GM19438 (cell line): ENCODE results near the gene LRMDA.
"Not testable (repeated sequence)": the region's sequence is repeated elsewhere in the genome, so short reads cannot be mapped to it uniquely, and the experiment has no call there.

Experiments used
- ATAC-seq: cut with Tn5 transposase; IDR thresholded peaks from one replicate; pipeline ENCODE4 v1.9.1; 2021; ENCODE audit warnings: low read depth; ENCODE audit not compliant: unreplicated experiment

The LRMDA gene

DNA sequence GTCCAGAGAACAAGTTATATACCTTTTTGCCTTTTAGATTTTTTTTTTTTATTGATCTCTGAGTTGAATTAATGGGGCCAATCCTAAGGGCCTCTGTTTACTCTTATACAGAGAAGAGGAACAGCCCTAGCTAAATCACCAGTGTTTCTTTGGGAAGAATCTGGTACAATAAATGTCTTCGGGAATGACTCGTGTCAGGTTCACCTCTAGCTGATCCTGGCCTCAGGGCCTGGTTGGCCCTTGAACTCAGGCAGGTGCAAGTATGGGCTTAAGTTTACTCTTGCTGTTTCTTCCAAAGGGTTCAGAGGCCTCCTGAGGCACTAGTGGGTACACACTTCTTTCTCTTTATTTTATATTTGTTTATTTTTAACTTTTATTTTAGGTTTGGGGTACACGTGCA, 71.0 kb downstream of the LRMDA start:
- no peak for ATAC-seq

DNA sequence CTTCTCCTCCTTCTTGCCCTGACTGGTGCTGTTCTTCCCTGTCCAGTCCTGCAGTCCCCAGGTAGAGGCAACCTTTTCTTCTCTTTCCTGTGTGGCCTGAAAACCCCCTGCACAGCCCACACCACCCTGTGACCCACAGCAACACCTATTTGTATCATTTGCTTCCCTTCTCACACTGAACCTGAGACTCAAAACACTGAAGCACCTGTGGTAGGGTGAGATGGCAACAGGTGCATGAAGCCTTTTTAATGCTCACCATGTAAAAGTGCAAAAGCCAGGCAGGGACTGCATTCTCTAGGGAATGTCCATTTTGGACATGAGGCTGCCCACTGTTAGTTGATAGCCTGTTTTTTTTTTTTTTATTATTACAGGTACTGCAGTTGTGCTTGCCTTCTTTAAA, 71.4 kb downstream of the LRMDA start:
- no peak for ATAC-seq

DNA sequence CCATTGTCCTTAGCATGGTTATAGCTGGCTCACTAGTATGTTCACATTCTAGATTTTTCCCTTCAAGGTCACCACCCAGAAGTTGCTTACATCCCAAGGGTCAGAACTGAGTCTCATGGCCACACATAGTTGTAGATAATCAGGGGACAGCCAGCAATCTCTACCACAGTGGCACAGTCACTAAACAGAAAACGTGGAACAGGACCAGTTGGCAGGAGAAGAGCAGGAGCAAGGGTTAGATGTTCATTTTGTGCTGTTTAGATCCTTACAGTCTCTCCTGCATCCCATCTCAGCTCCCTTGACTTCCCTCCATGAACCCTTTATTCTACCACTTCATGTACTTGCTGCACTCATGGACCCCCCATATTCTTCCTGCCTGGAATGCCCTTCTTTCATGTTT, 73.9 kb downstream of the LRMDA start:
- ATAC-seq, result no peak

DNA sequence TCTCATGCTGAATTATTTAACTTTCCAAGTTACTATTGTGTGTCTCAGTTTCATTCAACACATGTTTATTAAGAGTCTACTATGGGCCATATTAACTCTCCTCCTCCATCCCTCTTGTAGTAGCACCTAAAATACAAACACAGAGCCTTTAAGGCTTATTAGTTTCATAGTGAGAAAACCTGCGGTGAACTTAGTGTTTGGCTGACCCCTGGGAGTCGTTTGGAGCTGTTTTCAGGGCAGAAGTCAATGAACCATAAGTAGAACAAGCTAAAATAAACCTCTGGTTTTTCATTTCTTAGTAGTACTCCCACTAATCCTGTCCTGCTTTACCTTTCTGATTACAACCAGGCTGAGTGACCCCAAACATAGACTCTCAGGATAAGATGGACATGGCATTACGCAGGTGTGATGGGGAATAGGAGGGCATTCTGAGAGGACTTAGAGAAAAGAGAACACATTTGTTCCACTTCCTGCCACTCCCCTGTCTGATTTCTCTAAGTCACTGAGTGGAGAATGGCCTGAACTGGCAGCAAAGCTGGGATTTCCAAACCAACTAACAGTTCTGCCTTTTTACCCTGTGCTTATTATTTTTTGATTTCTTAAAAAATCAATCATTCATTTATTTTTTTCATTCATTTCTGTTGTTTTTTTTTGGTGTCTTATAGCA, 74.5 kb downstream of the LRMDA start:
- peak; percentile 66 for ATAC-seq

DNA sequence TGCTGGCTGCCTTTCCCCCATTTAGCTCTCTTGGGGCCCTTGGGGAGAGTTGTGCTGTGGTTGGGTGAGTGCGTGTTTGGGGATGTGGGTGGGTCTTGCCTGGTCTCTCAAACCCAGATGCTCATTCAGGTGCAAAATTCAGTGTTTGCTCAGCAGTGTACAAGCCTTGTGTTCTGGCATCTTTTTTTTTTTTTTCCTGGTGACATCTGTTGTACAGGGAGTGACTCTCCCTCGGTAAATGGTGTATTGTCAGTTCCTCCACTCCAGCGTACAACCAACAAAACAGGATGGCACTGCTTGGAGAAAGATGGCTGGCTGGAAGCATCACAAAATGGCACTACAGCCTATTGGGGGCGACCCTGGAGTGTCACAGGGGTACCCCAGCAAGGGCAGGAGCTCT, 75.5 kb downstream of the LRMDA start:
- no peak for ATAC-seq

DNA sequence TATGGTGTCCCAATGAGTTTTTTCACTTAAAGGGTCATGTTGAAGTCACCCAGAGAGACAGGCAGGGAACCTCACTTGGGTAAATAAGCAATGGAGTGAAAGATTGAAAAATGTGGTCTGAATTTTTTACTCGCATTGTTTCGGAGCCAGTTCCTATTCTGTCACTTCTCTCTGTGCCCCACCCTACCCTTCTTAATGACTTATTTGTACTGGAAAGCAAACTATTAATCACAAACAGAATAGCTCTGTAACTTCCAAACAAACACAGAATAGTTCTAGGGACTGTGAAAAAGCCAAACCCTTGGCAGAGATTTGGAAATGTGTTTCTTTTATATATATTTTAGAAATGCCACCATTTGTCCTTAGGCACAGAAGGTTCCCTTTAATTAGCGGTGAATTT, 76.0 kb downstream of the LRMDA start:
- no peak for ATAC-seq

DNA sequence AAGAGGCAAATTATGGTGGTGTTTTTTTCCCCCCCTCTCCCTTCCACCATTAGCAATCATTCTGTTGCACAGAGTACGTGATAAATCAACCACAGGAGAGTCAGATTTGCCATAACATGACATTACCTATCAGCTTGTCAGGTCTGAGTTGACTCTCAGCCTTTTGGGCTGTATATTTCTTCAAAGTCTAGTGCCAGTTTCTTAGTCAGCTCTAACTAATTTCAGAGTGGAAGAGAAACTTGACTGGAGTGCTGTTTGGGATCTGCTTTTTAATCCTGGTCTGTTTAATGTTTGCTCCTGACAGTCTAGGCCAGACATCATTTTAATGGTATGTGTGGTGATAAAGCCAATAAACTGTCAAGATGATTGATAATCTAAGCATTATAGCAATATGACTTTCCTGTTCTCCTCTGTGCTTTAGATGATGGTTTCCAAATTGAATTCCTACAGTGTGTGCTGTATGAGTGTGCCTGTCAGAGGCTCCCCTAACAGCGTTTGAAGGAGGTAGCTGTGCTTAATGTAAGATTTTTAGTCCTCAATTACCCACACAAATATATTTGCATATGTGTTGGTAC, 76.9 kb downstream of the LRMDA start:
- no peak for ATAC-seq

DNA sequence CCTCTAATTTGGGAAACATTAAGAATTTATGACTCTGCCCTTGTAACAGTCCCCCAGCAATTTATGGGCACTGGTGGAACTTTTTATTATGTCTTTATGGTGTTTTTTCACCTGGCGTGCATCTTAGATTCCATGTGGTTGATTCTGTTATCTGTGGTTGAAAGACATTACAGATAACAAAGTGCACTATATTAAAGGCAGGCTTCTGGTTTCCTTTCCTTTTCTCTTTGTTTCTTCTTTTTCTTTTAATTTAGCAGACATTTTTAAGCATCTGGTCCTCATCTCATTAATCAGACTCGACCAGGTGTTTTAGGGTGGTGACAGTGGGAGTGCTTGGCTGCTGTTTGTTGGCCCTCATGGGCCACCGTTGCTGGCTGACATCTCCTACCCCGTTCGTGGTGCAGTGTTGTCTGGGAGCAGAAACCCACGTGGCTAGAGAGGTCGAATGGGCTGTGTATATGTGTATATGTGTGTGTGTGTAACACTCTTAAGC, 77.4 kb downstream of the LRMDA start:
- ATAC-seq, result no peak

DNA sequence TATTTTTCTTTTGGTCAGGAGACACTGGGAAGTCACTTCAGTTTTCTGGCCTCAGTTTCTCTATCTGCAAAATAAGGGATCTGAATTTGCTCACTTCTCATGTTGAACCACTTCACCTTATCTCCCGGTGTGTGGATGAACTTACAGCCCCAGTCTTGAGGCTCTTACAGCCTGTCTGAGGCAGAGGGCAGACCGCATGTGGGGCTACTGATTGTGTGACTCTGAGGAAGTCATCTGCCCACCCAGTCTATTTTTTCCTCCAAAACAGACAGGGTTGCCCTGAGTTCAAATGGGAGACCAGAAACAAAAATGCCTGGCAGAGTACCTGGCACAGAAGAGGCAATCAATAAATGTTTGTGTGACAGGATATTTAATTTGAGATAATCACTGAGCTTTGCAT, 78.3 kb downstream of the LRMDA start:
- ATAC-seq, result no peak

DNA sequence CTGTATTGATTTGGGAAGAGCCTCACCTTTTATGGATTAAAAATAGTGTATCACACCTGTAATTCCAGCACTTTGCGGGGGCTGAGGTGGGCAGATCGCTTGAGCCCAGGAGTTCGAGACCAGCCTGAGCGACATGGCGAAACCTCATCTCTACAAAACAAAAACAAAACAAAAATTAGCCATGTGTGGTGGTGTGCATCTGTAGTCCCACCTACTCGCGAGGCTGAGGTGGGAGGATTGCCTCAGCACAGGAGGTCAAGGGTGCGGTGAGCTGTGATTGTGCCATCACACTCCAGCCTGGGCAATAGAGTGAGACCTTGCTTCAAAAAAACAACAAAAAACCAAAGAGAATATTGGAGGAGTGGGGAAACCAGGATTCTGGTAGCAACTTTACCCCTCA, 79.6 kb downstream of the LRMDA start:
- ATAC-seq, result no peak

DNA sequence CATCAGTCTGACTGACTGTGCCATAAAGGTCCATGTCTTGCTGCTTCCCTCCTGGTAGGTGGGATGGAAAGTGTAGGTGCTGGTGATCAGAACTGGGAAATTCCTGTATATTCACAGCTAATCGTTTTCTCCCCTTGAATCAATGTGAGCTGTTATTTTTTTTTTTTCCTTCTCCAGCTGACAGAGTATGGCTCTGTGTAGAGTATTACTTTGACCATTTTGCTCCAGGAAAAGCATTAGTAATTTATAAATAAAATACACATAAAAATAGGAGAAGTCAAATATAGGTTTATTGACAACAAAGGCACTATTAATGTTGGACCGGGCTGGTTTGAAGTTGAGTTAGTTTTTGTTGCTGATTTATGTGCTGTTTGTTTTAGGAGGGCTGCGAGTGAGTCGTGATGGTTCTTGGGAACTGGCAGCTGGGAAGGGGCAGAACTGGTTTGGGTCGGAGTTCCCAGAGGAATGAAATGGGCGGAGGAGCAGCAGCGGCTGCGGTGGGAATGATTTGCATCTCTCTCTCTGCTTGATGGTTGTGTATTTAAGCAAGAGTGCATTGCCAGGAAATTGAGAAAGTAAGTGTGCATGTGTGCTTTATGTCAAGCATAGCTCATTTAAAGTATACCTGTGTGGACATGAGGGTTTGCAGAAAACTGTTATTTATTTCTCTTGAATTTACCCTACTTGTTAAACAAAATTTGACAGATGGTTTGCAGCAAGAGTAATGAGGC, 80.9 kb downstream of the LRMDA start:
- no peak for ATAC-seq

DNA sequence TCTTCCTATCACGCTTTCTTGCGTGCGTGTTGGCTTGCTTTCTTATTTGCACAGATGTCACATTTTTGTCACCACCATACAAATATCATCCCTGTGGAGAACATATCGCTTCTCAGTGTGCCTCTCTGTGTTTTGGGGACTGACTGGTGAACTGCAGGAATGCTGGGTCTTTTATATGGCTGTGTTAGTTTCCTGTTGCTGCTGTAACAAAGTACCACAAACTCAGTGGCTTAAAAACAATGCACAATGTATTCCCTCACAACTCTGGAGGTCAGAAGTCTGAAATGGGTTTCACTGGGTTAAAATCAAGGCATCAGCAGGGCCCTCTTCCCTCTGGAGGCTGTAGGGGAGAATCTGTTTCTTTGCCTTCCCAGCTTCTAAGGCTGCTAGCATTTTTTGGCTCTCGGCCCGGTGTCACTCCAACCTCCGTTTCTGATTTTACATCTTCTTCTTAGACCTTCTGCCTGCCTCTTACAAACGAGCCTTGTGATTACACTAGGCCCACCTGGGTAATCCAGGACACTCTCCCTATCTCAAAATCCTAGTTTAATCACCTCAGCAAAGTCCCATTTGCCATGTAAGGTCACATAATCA, 82.0 kb downstream of the LRMDA start:
- no peak for ATAC-seq

DNA sequence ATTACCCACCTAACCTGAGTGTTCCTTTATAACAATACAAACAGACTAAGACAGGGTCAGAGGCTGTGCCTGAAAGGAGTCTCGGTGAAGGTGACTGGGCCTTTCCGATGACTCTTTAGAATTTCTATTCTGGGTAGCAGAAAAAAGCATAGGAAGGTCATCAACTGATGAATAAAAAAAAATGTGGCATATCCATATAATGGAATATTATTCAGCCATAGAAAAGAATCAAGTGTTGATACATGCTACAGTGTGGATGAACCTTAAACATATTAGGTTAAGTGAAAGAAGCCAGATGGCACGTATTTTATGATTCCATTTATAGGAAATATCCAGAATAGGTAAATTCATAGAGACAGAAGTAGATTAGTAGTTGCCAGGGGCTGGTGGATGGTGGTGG, 83.4 kb downstream of the LRMDA start:
- no peak for ATAC-seq

DNA sequence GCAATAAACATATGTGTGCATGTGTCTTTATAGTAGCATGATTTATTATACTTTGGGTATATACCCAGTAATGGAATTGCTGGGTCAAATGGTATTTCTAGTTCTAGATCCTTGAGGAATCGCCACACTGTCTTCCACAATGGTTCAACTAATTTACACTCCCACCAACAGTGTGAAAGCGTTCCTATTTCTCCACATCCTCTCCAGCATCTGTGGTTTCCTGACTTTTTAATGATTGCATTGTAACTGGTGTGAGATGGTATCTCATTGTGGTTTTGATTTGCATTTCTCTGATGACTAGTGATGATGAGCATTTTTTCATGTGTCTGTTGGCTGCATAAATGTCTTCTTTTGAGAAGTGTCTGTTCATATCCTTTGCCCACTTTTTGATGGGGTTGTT, 84.7 kb downstream of the LRMDA start:
- not testable (repeated sequence) for ATAC-seq

DNA sequence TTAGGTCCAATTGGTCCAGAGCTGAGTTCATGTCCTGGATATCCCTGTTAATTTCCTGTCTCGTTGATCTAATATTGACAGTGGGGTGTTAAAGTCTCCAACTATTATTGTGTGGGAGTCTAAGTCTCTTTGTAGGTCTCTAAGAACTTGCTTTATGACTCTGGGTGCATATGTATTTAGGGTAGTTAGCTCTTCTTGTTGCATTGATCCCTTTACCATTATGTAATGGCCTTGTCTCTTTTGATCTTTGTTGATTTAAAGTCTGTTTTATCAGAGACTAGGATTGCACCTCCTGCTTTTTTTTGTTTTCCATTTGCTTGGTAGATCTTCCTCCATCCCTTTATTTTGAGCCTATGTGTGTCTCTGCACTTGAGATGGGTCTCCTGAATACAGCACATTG, 87.8 kb downstream of the LRMDA start:
- ATAC-seq, result not testable (repeated sequence)

DNA sequence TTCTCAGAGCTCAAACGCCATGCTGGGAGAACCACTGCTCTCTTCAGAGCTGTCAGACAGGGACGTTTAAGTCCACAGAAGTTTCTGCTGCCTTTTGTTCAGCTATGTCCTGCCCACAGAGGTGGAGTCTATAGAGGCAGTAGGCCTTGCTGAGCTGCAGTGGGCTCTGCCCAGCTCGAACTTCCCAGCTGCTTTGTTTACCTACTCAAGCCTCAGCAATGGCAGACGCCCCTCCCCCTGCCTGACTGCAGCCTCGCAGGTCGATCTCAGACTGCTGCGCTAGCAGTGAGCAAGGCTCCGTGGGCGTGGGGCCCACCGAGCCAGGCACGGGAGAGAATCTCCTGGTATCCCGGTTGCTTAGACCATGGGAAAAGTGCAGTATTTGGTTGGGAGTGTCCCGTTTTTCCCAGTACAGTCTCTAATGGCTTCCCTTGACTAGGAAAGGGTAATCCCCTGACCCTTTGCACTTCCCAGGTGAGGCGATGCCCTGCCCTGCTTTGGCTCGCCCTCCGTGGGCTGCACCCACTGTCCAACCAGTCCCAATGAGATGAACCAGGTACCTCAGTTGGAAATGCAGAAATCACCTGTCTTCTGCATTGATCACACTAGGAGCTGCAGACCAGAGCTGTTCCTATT, 89.9 kb downstream of the LRMDA start:
- not testable (repeated sequence) for ATAC-seq

DNA sequence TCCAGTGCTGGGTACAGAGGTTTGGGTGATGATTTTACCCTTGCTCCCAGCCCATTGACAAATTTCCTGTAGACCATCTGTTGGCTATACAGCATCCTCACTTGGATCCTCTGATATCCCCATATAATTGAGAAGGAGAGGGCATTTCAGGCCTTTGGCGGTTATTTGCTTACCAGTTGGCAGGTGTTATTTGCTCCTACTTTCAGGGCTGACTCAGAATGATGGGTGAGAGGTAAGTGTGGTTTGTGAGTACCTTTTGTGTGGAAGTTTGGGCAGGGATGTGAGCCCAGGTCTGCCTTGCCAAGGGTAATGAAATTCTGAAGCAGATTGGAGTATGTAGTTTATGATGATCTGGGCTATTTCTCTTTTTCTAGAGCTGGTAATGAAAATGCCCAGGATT, 93.6 kb downstream of the LRMDA start:
- ATAC-seq, result no peak

DNA sequence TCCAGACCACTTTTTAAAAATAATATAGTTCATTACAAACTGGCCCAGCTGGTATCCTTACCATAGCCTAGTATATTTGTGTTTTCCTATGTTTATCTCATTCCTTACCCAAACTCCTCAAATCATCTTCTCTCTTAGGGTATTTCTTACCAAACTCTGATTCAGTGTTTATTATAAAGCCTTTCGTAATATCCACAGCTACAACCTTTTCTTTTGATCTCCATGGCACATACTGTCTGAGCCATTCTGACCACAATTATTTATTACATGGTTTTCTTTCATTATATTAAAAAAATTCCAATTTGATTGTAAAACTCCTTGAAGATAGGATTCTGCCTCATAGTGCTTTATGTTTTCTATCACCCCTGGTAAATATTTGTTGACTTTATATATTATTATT, 94.2 kb downstream of the LRMDA start:
- no peak for ATAC-seq

DNA sequence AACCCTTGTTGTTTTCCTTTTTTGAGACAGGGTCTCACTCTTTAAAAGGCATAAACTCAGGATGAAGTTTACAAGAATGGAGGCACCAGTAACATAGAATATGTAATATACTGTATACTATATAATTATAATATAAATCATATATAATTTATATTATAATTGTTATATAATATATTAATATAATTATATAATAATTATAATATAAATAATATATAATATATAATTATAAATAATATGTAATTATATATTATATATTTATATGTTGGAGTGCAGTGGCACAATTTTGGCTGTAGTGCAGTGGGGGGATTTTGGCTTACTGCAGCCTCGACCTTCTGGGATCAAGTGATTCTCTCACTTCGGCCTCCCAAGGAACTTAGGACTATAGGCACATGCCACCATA, 96.1 kb downstream of the LRMDA start:
- no peak for ATAC-seq

DNA sequence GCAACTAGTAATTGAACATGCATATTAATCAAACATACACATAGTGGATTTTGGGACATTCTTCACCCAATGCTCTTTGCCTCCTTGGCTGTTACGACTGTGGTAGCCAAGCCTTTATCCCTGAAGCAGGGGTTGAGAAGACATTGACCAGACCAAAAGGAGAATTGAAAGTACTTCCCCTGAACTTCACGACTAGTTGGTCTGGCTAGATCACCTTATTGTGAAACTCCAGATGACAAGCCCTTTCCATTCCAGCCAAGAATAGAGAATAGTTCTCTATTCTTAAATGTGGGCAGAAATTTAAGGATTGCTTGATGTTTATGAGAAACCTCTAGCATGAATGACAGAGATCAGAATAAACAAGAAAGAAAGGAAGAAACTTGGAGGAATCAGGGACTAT, 97.0 kb downstream of the LRMDA start:
- ATAC-seq, result no peak

DNA sequence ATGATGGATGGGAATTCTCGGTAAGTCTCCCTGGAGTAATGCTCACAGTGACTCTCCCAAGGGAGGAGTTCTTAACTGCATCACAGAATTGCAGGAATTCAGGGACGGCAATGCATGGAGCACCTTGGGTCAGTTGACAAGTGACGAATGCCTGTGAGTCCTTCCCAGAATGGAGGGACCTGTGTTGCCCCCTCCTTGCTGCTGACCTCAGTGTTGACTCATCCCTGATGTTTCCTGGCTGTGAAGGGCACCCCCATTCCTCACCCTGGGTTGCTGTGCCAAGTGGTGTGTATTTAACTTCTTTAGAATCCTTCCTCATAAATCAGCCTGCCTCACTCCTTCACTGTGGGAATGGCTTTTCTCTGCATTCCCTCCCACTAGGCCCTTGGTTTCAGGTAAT, 98.9 kb downstream of the LRMDA start:
- ATAC-seq, result no peak
